ENCODE measurements around the gene RGS14. TPM values are rescaled to one million over a fixed set of nuclear protein-coding genes. Genes with fewer than 3 reads are reported as not detected.

The RGS14 gene
- polyA plus RNA-seq, 1 donor (not counting 4 experiments of a cell fraction or from before 2014, with no cell fraction given): 8.6 TPM

GRCh38 chr5:177377851-177378776 lies 20.4 kb downstream of the RGS14 start:
- Histone ChIP-seq H3K4me3 (ENCODE audit: control insufficient read depth in 2 of 3, extremely low read depth in 1 of 3, insufficient read depth in 2 of 3, low read depth in 1 of 3, low read length in 3 of 3) (no peak overlapping the region), H3K4me2 (ENCODE audit: control insufficient read depth, extremely low read depth, insufficient read depth, low read depth, low read length) (no peak overlapping the region), H3K9me3 (ENCODE audit: control insufficient read depth, low read depth, low read length) (no peaks in the 10 kb centered on the region), H3K27me3 (ENCODE audit: control insufficient read depth, extremely low read depth, insufficient read depth, low read length) (peaks cover under 1% of the 10 kb centered on the region), H2AFZ (ENCODE audit: control insufficient read depth, low read length) (no peak overlapping the region), H3K79me2 (ENCODE audit: control insufficient read depth, insufficient read depth, low read length) (no peaks in the 10 kb centered on the region), H4K20me1 (ENCODE audit: control insufficient read depth, extremely low read depth, insufficient read depth, low read length) (no peaks in the 10 kb centered on the region), H3K4me1 (ENCODE audit: control insufficient read depth, extremely low read depth, insufficient read depth, low read length) (peaks cover 21% of the 10 kb centered on the region), H3K9ac (ENCODE audit: control insufficient read depth, extremely low read depth, insufficient read depth, low read length) (no peak overlapping the region), H3K9me1 (ENCODE audit: control insufficient read depth, extremely low read depth, insufficient read depth, low read length) (peaks cover 2% of the 10 kb centered on the region), H3K36me3 (ENCODE audit: control insufficient read depth in 2 of 2, extremely low read depth in 1 of 2, insufficient read depth in 2 of 2, low read length in 2 of 2) (no peaks in the 10 kb centered on the region), H3K27ac (ENCODE audit: control insufficient read depth, insufficient read depth, low read length) (no peak overlapping the region)
- no peak for TF ChIP-seq CTCF (optimal IDR thresholded peaks at IDR 0.05 in 1 of 3, IDR thresholded peaks at IDR 0.05 in 1 of 3, conservative IDR thresholded peaks at IDR 0.05 in 1 of 3; ENCODE audit: extremely low read depth in 1 of 3, insufficient read depth in 2 of 3, low read length in 3 of 3)
- no peak for TF ChIP-seq EZH2 (IDR thresholded peaks at IDR 0.05; ENCODE audit: low read length)
- dilution Hi-C loops (cut with MboI; ENCODE audit: extremely low pct_ligation_motif_present, low sequenced_read_pairs): no loop called here
- no peak for FAIRE-seq
- no peak for DNase-seq (ENCODE audit: low read depth, low spot score)

GRCh38 chr5:177378884-177379883 lies 21.5 kb downstream of the RGS14 start:
- peak overlapping the region; percentile 27 for H3K4me2 ChIP-seq (ENCODE audit: control insufficient read depth, extremely low read depth, insufficient read depth, low read depth, low read length)
- peaks cover 5% of the 10 kb centered on the region for H3K27me3 ChIP-seq (ENCODE audit: control insufficient read depth, extremely low read depth, insufficient read depth, low read length)
- no peak overlapping the region for H3K4me3 ChIP-seq (ENCODE audit: control insufficient read depth in 2 of 3, extremely low read depth in 1 of 3, insufficient read depth in 2 of 3, low read depth in 1 of 3, low read length in 3 of 3)
- peak overlapping the region; percentile 58 for H2AFZ ChIP-seq (ENCODE audit: control insufficient read depth, low read length)
- no peaks in the 10 kb centered on the region for H4K20me1 ChIP-seq (ENCODE audit: control insufficient read depth, extremely low read depth, insufficient read depth, low read length)
- H3K4me1 ChIP-seq (ENCODE audit: control insufficient read depth, extremely low read depth, insufficient read depth, low read length): peaks cover 13% of the 10 kb centered on the region
- dilution Hi-C loops (cut with MboI; ENCODE audit: extremely low pct_ligation_motif_present, low sequenced_read_pairs): no loop called here
- no peak overlapping the region for H3K9ac ChIP-seq (ENCODE audit: control insufficient read depth, extremely low read depth, insufficient read depth, low read length)
- no peaks in the 10 kb centered on the region for H3K9me3 ChIP-seq (ENCODE audit: control insufficient read depth, low read depth, low read length)
- no peaks in the 10 kb centered on the region for H3K79me2 ChIP-seq (ENCODE audit: control insufficient read depth, insufficient read depth, low read length)
- no peaks in the 10 kb centered on the region for H3K36me3 ChIP-seq (ENCODE audit: control insufficient read depth in 2 of 2, extremely low read depth in 1 of 2, insufficient read depth in 2 of 2, low read length in 2 of 2)
- peaks cover 2% of the 10 kb centered on the region for H3K9me1 ChIP-seq (ENCODE audit: control insufficient read depth, extremely low read depth, insufficient read depth, low read length)
- TF ChIP-seq CTCF (optimal IDR thresholded peaks at IDR 0.05 in 1 of 3, IDR thresholded peaks at IDR 0.05 in 1 of 3, conservative IDR thresholded peaks at IDR 0.05 in 1 of 3; ENCODE audit: extremely low read depth in 1 of 3, insufficient read depth in 2 of 3, low read length in 3 of 3): no peak
- no peak for TF ChIP-seq EZH2 (IDR thresholded peaks at IDR 0.05; ENCODE audit: low read length)
- peak overlapping the region; percentile 20 for H3K27ac ChIP-seq (ENCODE audit: control insufficient read depth, insufficient read depth, low read length)
- FAIRE-seq (peak; percentile 91), DNase-seq (ENCODE audit: low read depth, low spot score) (no peak)
